OCI-LY1 (cell line): Measurements from ENCODE around the gene TMEM38A.

Experiments
- EZH2 ChIP-seq: fragments of 200-600 bp; sonication (generic), shearing (Covaris generic); IDR thresholded peaks from 2 replicates; pipeline ENCODE4 v1.8.0; 2017; ENCODE audit warnings: borderline replicate concordance, mixed run types, mild to moderate bottlenecking, antibody characterized with exemption, low read length, moderate library complexity, mixed read lengths
- TF ChIP-seq, protein P1 (sequence below): fragments of 200-600 bp; sonication (generic), shearing (Covaris generic); IDR thresholded peaks from 2 replicates; pipeline ENCODE4 v1.5.1; 2017; ENCODE audit warnings: mild to moderate bottlenecking, antibody characterized with exemption, low read length, moderate library complexity, mixed read lengths

- TF ChIP-seq, protein P1, sequence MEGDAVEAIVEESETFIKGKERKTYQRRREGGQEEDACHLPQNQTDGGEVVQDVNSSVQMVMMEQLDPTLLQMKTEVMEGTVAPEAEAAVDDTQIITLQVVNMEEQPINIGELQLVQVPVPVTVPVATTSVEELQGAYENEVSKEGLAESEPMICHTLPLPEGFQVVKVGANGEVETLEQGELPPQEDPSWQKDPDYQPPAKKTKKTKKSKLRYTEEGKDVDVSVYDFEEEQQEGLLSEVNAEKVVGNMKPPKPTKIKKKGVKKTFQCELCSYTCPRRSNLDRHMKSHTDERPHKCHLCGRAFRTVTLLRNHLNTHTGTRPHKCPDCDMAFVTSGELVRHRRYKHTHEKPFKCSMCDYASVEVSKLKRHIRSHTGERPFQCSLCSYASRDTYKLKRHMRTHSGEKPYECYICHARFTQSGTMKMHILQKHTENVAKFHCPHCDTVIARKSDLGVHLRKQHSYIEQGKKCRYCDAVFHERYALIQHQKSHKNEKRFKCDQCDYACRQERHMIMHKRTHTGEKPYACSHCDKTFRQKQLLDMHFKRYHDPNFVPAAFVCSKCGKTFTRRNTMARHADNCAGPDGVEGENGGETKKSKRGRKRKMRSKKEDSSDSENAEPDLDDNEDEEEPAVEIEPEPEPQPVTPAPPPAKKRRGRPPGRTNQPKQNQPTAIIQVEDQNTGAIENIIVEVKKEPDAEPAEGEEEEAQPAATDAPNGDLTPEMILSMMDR = no peak
- TF ChIP-seq EZH2 = no peak
These were observed 38.0 kb downstream of the TMEM38A start for GRCh38 chr19:16698914-16699313.
